ENCODE results near the gene SSBP2.

DNA sequence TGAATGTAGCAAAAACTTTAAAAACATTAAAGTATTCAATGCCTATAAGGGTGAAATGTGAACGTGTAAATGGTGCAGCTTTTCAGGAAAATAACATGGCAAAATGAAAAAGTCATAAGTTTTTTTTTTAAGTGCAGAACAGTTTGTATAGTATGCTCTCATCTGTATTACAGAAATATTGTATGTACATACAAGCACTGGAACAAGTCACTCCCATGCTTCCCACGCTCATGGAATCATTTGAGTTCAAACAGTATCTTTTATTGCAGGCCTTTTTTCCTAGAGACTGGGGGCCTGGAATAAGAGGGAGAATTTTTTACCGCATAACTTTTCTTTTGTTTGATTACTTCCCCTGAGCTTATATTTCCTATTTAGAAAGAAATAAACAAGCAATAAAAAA, 94.1 kb downstream of the SSBP2 start:
- TF ChIP-seq CTCF (IDR thresholded peaks at IDR 0.05) (no peak), POLR2A (IDR thresholded peaks at IDR 0.05) (no peak)

Measured in stomach (tissue), 4 donors.